CD4-positive, alpha-beta T cell treated with Interleukin-12 subunit alpha and Interleukin-12 subunit beta, for 1 hour (primary cell): ENCODE results near the gene B4GALT6.

ENCODE experiments used
- DNase-seq: peaks from one replicate; pipeline ENCODE4 v3.0.0-alpha.2; 2020

Gene B4GALT6

DNA sequence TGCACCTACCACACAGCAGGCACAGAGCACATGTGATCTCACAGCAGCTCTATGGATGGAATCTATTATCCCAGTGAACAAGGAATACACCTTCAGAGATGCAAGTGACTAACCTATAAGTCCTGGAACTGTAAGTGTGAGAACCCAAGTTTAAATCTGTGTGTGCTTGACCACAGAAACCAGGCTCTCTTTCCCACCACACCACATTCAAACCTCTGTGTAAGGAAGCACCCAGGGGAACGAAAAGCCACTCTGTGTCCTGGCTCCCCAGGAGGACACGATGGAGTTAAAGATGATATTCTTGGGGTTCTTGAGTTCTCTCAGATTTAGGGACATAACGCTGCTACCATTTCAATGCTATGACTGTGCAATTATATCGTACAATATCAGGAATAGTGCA lies 53.8 kb downstream of the B4GALT6 start:
- no peak for DNase-seq

DNA sequence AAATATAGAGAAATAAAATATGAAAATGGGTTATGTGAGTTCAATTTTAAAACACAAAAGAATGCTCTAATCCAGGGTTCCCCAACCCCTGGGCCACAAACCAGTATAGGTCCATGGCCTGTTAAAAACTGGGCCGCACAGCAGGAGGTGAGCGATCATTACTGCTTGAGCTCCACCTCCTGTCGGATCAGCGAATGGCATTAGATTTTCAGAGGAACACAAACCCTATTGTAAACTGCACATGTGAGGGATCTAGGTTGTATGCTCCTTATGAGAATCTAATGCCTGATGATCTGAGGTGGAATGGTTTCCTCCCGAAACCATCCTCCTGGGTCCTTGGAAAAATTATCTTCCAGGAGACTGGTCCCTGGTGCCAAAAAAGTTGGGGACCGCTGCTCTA lies 58.0 kb downstream of the B4GALT6 start:
- DNase-seq, result no peak

DNA sequence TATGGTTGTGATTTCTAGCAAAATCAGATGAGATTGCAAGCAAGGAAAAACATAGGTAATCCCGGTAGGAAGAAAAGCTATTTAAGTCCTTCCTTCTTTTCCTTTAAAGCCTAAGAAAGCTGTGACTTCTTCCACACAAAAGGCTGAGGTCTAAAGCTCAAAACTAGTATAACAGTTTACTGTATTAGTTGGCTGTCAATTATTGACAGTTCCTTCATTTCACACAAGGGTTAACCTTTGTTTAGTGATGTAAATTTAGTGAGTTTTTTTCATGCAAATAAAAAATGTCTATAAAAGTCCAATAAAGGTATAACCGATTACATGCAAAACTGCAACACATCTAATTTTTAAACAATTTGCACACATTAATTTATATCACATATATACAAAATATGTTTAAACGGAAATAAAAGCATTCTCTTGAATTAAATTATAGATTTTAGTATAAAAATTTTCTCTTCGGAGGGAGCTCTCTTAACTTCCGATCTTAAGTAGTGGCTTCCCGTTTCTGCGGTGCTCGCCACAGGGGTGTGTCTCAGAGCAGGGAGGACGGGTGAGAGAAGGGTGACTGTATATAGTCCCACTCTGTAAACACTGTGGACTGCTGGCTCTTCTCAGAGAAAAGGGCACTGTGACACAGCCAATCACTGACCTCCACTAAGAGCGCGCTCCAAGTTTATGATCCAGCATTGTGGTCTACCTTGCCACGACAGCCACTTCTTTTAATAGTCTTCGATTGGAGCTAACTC lies 59.3 kb downstream of the B4GALT6 start:
- DNase-seq, result no peak

DNA sequence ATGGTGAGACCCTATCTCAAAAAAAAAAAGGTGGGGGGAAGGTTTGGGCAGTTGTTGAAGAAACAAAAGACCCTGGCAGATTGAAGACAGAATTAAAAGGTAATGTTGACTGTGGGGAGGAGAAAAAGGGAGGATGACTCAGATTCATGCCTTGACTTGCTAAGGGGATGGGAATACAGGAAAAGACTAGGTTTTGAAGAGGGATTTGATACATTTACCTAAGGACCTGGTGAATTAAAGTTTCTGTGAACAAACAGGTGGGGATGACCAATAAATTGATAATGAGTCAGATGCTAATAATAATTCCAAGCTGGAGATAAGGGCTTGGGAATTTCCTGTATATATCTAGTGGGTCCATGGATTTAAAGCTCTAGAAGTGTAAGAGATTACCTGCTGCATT lies 65.1 kb downstream of the B4GALT6 start:
- no peak for DNase-seq

DNA sequence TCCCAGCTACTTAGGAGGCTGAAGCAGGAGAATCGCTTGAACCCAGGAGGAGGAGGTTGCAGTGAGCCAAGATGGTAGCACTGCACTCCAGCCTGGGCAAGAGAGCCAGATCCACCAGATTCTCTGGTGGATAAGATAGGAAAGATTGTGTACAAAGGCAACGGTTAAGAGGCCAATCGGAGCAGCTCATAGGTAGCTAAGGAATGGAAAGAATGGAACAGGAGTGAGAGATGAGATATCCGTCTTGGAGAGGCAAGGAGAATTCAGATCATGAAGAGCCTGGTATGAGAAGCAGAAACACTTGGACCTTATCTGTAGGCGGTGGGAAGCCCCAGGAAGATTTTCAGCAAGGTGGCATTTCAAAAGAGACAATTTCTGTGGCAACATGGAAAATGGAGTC lies 65.6 kb downstream of the B4GALT6 start:
- DNase-seq, result no peak

DNA sequence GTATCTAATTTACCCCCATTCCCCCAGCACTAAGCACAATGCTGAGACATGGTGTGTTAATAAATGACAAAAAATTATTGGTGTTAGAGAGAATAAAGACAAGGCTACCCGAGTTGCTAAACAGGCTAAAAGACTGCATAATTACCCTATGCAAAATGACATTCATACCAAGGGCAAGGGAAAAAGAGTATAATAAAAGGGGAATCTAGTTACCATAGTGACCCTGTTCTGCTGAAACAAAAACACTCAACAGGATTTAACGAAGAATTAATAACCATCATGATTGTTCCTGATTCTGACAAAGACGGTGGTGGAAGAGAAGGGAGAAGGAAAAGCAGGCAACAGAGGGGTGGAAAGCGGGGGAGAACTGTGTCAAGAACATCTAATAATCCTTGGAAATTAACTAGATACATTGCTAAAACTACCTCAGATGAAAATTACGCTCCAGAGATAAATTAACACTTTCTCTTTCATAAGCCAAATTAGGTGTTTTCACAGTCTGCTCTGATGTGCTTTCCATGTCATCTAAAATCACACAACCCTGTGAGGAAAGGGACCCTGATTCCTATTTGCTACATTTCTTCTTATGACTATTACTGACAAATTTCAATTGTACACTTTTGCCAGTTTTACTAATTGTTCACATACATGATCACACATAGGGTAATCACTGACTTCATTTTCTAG lies 67.2 kb downstream of the B4GALT6 start:
- no peak for DNase-seq

DNA sequence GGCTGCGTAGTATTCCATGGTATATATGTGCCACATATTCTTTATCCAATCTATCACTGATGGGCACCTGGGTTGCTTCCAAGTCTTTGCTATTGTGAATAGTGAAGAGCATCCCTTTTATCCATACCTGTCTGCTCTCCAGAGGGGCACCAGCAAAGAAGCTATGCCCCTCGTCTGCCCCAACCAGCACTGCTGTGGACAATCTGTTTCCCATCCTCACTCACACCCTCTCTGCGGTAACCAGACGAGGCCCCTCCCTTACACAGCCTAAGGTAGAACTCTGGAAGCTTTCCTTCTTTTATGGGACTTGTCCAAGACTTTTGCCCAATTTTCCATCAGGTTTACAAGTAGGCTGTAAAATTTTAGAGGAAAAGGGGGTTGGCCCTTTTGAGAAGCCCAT lies 67.8 kb downstream of the B4GALT6 start:
- DNase-seq, result no peak

DNA sequence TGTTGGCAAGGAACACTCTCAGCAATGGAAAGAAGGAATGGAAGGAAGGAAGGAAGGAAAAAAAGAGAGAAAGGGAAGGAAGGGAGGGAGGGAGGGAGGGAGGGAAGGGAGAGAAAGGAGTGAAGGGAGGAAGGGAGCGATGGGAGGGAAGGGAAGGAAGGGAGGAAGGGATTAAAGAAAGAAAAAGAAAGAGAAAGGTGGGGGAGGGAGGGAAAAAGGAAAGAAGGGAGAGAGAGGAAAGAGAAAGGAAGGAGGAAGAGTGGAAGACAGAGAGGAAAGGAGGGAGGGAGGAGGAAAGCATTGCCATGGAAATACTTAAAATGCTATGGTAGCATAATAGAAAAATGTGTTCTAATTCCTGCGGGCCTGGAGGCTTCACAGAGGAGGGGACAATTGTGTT lies 70.3 kb downstream of the B4GALT6 start:
- DNase-seq, result no peak

DNA sequence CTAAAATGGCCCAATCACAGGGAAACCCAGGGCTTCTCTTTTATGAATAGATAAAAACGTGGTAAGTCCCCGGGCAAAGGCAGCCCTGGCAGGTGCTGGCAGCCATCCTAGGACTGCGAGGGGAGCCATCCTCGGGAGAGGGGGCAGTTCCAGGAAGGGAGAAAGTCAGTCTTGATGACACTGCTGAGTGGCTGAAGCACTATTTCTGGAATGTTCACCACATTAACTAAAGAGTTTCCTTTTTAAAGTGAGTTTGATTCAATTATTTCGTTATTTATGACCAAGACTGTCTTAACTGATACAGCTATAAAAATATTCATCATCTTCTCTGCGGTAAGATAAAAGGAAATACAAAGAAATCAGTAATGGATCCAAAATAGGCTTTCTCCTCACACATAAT lies 72.3 kb downstream of the B4GALT6 start:
- DNase-seq, result no peak

DNA sequence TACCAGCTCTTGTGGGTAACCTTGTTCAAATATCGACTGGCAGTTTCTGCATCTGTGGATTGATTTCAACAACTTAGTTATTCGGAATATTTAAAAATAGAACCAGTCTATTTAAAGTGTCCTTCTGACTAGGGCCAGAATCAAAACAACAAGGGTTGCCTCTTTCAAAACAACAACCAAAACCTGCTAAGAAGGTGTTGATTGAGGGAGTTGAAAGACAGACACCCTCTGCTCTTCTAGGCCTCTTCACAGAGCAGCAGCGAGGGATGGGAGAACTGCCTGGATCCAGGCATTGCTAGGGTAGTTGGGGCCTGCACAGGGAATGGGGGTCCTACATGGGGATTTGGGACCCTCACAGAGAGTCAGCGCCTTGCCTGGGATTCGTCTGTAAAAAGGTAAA lies 72.9 kb downstream of the B4GALT6 start:
- no peak for DNase-seq

DNA sequence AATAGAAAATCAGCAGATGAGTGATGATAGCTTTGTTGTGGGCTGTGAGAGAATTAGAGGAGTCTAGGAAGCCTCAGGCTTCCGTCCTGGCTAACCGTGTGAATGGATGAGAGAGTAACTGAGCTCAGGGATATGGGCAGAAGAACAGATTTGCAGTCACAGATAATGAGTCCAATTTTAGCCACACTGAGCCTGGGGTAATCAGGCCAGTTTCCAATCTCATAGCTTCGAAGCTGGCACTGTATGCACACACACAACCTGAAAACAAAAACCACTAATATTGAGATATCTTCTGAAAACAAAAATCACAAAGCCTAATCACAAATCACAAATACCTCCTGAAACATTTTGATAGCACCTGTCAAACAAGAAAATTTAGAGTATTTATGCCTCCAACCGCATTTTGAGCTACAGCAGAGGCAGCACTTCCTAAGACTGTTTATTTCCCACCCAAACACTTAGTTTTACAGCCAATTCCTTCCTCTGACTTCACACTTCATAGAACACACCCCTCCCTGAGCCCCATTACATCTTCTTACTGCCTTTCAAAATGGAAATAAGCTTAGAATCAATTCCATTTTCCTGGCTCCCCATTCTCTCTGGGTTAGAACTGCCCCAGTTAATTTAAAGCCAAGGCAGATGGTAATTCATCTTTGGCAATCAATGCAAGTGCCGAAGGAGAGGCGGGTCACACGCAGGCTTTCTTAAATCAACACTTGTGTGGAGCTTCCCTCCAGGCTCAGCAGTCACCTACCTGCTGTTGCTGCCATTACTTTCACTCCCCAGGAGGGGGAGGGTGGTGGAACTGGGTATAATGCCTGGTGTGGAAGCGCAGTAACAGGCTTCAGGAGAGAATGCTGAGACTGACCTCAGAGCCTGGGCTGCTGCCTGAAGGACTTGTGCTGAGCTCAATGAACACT lies 73.8 kb downstream of the B4GALT6 start:
- DNase-seq, result no peak

DNA sequence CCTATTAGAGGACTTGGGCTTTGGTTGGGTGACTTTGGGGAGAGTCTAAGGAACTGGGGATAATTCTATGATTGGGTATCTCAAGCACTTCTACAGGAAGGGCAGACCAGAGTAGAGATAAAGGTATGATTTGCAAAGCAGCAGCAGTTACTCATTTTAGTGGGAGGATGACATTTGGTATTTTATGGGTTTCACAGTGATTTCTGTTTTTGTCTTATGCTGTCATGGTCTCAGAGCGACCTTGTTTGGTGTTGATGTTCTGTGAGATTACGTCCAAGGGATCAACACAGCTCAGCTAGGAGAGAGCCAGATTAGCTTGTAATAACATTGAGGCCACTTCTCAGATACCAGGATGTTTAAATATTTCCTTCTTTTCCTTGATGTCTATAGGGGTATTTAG lies 74.5 kb downstream of the B4GALT6 start:
- no peak for DNase-seq

DNA sequence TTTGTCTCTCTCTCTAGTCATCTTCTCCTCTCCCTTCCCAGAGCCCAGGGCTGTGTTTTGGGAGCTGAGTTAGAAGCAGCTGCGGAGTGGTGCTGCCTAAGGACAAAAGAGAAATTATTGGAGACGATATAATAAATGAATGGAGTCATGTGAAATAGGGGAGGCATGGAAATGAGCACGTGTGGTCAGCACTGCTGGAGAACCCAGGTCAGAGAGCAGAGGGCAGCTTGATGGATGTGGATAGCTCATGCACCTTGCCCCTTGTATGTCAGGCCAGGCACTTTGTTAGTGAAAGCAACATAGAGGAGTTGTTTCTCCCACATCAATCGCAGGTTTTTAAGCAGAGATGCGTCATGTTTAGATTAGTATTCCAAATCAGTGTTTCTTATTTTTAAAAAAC lies 77.0 kb downstream of the B4GALT6 start:
- DNase-seq, result no peak

DNA sequence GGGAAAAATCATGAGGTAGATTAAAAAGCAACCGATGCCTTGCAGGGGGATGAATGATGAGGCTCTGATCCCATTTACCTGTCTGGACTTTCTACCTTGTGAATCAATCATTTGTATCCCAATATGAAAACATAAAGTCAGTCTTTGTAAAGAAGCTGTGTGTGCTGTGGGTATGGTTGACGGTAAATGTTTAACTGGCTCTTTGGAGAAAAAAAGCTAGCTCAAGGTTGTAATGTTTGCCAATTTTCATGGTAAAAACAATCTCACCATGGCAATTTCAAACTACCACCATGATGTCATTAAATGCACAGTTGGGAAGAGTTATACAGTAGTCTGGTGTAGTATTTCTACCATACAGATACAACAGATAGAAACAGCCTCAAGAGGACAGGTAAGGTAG lies 78.1 kb downstream of the B4GALT6 start:
- no peak for DNase-seq

DNA sequence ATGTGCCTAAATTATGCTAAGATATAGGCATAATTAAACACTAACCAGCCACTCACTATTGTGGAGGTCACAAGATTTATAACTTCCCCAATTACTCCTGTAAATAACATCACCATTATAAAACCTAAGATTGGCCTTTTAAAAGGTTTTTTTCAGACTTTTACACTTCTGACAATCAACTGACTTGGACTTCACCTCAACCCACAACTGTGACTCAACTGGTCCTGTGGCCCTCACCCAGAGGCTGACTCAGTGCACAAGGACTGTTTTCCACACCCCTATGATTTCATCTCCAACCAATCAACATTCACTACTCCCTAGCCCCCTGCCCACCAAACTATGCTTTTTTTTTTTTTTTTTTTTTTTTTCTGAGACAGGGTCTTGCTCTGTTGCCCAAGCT lies 81.1 kb downstream of the B4GALT6 start:
- DNase-seq, result no peak

DNA sequence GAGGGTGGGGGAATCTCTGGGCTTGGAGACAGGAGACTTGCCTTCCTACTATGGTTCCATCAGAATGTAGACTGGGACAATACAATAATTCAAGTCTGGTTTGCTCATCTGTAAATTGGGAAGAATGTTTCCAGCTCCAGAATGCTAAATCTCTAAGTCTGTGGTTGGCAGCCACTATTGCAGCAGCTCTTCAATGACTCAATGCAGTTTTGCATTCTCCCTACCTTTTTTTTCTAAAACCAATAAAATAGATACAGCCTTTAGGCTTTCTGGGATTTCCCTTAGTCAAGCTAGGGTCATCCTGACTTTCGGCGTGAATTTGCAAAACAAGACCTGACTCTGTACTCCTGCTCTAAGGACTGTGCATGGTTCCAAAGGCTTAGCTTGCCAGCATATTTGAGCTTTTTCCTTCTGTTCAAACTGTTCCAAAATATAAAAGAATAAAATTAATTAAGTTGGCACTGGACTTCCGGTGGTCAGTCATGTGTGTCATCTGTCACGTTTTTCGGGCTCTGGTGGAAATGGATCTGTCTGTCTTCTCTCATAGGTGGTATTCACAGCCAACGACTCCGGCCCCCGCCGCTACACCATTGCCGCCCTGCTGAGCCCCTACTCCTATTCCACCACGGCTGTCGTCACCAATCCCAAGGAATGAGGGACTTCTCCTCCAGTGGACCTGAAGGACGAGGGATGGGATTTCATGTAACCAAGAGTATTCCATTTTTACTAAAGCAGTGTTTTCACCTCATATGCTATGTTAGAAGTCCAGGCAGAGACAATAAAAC lies 86.2 kb downstream of the B4GALT6 start:
- no peak for DNase-seq

DNA sequence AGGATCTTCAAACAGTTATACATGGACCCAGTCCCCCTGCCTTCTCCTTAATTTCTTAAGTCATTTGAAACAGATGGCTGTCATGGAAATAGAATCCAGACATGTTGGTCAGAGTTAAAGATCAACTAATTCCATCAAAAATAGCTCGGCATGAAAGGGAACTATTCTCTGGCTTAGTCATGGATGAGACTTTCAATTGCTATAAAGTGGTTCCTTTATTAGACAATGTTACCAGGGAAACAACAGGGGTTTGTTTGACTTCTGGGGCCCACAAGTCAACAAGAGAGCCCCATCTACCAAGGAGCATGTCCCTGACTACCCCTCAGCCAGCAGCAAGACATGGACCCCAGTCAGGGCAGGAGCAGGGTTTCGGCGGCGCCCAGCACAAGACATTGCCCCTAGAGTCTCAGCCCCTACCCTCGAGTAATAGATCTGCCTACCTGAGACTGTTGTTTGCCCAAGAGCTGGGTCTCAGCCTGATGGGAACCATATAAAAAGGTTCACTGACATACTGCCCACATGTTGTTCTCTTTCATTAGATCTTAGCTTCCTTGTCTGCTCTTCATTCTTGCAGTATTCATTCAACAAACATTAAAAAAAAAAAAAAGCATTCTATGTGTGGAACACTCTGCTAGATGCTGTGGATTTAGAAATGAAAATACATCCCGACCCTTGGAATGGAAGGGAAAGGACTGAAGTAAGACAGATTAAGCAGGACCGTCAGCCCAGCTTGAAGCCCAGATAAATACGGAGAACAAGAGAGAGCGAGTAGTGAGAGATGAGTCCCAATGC lies 88.1 kb downstream of the B4GALT6 start:
- DNase-seq, result no peak

DNA sequence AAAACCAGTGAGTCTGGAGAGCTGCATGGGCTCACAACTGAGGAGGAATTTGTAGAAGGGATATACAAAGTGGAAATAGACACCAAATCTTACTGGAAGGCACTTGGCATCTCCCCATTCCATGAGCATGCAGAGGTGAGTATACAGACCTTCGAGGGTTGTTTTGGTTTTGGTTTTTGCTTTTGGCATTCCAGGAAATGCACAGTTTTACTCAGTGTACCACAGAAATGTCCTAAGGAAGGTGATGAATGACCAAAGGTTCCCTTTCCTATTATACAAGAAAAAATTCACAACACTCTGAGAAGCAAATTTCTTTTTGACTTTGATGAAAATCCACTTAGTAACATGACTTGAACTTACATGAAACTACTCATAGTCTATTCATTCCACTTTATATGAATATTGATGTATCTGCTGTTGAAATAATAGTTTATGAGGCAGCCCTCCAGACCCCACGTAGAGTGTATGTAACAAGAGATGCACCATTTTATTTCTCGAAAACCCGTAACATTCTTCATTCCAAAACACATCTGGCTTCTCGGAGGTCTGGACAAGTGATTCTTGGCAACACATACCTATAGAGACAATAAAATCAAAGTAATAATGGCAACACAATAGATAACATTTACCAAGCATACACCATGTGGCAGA lies 89.1 kb downstream of the B4GALT6 start:
- no peak for DNase-seq

DNA sequence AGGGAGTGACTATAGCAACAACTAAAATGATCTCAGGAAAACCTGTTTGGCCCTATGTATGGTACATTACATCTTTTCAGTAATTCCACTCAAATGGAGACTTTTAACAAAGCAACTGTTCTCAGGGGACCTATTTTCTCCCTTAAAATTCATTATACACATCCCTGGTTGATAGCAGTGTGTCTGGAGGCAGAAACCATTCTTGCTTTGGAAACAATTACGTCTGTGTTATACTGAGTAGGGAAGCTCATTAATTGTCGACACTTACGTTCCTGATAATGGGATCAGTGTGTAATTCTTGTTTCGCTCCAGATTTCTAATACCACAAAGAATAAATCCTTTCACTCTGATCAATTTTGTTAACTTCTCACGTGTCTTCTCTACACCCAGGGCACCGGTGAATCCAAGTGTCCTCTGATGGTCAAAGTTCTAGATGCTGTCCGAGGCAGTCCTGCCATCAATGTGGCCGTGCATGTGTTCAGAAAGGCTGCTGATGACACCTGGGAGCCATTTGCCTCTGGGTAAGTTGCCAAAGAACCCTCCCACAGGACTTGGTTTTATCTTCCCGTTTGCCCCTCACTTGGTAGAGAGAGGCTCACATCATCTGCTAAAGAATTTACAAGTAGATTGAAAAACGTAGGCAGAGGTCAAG lies 91.7 kb downstream of the B4GALT6 start:
- no peak for DNase-seq

DNA sequence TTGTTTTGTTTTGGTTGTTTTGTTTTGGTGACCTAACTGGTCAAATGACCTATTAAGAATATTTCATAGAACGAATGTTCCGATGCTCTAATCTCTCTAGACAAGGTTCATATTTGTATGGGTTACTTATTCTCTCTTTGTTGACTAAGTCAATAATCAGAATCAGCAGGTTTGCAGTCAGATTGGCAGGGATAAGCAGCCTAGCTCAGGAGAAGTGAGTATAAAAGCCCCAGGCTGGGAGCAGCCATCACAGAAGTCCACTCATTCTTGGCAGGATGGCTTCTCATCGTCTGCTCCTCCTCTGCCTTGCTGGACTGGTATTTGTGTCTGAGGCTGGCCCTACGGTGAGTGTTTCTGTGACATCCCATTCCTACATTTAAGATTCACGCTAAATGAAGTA lies 92.8 kb downstream of the B4GALT6 start, which contains the start of gene TTR:
Gene TTR, plus strand, starts transcription at position 250 of the 400 bp plus-strand sequence. Its CDS starts 26 bp downstream, at position 276.
- no peak for DNase-seq

DNA sequence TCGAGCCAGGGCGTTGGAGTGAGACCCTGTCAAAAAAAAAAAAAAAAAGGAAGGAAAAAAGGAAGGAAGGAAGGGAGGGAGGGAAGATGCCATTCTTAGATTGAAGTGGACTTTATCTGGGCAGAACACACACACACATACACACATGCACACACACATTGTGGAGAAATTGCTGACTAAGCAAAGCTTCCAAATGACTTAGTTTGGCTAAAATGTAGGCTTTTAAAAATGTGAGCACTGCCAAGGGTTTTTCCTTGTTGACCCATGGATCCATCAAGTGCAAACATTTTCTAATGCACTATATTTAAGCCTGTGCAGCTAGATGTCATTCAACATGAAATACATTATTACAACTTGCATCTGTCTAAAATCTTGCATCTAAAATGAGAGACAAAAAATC lies 93.3 kb downstream of the B4GALT6 start:
- no peak for DNase-seq
